ENCODE results near the gene FSHR. TPM values are rescaled to one million over a fixed set of nuclear protein-coding genes. Genes with fewer than 3 reads are reported as not detected.

The FSHR gene
- total and polyA plus RNA-seq, 9 donors: 0.22 to 4.0 (median 1.8) TPM

- 88 to 90% (median 89%) methylated on average over 3 of the region's 3 CpGs for WGBS, 3 donors
- Histone ChIP-seq H3K27me3 (no peaks in the 10 kb centered on the region), H3K4me3 (no peak overlapping the region), H3K27ac (no peak overlapping the region), H3K36me3 (no peaks in the 10 kb centered on the region), H3K9me3 (no peaks in the 10 kb centered on the region), H3K4me1 (ENCODE audit: insufficient read depth) (no peaks in the 10 kb centered on the region)
- TF ChIP-seq, protein P1, sequence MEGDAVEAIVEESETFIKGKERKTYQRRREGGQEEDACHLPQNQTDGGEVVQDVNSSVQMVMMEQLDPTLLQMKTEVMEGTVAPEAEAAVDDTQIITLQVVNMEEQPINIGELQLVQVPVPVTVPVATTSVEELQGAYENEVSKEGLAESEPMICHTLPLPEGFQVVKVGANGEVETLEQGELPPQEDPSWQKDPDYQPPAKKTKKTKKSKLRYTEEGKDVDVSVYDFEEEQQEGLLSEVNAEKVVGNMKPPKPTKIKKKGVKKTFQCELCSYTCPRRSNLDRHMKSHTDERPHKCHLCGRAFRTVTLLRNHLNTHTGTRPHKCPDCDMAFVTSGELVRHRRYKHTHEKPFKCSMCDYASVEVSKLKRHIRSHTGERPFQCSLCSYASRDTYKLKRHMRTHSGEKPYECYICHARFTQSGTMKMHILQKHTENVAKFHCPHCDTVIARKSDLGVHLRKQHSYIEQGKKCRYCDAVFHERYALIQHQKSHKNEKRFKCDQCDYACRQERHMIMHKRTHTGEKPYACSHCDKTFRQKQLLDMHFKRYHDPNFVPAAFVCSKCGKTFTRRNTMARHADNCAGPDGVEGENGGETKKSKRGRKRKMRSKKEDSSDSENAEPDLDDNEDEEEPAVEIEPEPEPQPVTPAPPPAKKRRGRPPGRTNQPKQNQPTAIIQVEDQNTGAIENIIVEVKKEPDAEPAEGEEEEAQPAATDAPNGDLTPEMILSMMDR (IDR thresholded peaks at IDR 0.05): no peak
- TF ChIP-seq POLR2A (IDR thresholded peaks at IDR 0.05) (no peak), EP300 (IDR thresholded peaks at IDR 0.05) (no peak)
- intact Hi-C loops (cut with DNase I): no loop called here
- no peak for DNase-seq
Observed at GRCh38 chr2:49028101-49028500, 126.2 kb downstream of the FSHR start.

GRCh38 chr2:49026706-49027105, 127.6 kb downstream of the FSHR start:
- Histone ChIP-seq H3K36me3 (no peaks in the 10 kb centered on the region), H3K9me3 (no peaks in the 10 kb centered on the region), H3K4me1 (ENCODE audit: insufficient read depth) (no peaks in the 10 kb centered on the region), H3K4me3 (no peak overlapping the region), H3K27me3 (no peaks in the 10 kb centered on the region), H3K27ac (no peak overlapping the region)
- DNase-seq: no peak
- intact Hi-C loops (cut with DNase I): no loop called here
- 85 to 91% (median 89%) methylated on average over 4 of the region's 4 CpGs for WGBS, 3 donors
- no peak for TF ChIP-seq EP300 (IDR thresholded peaks at IDR 0.05)
- TF ChIP-seq, protein P1 (IDR thresholded peaks at IDR 0.05): no peak
- TF ChIP-seq POLR2A (IDR thresholded peaks at IDR 0.05): no peak

- 82 to 86% (median 85%) methylated on average over 2 of the region's 2 CpGs for WGBS, 3 donors
- TF ChIP-seq POLR2A (IDR thresholded peaks at IDR 0.05) (no peak), EP300 (IDR thresholded peaks at IDR 0.05) (no peak)
- TF ChIP-seq, protein P1 (IDR thresholded peaks at IDR 0.05): no peak
- no peak for DNase-seq
- no peaks in the 10 kb centered on the region for H3K36me3 ChIP-seq
- H3K4me3 ChIP-seq: no peak overlapping the region
- no peaks in the 10 kb centered on the region for H3K27me3 ChIP-seq
- intact Hi-C loops (cut with DNase I): no loop called here
- H3K9me3 ChIP-seq: no peaks in the 10 kb centered on the region
- no peaks in the 10 kb centered on the region for H3K4me1 ChIP-seq (ENCODE audit: insufficient read depth)
- no peak overlapping the region for H3K27ac ChIP-seq
Observed at GRCh38 chr2:49021271-49021670, 133.0 kb downstream of the FSHR start.

DNA sequence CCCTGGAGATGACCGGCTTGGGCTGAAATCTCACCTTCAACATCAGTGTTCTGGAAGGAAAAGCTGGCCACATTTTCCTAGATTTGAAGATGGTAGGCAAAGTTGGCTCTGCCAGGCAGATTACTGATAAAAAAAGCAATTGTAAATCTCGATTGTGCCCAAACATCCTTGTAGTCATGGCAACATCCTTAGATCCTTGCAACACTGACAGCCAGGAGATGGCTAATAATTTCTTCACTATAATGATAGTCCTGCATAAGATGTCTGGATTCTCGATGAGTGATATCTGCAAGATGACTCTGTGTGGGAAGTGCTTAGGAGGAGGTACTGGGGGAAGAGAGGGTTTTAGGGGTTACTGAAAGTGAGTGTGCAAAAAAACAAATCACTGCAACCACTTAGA, 149.1 kb downstream of the FSHR start:
- Histone ChIP-seq H3K9me3 (no peaks in the 10 kb centered on the region), H3K4me3 (no peak overlapping the region), H3K27me3 (no peaks in the 10 kb centered on the region), H3K36me3 (no peaks in the 10 kb centered on the region), H3K27ac (no peak overlapping the region), H3K4me1 (ENCODE audit: insufficient read depth) (no peaks in the 10 kb centered on the region)
- WGBS, 3 donors: 72 to 82% (median 79%) methylated on average over 3 of the region's 3 CpGs
- TF ChIP-seq EP300 (IDR thresholded peaks at IDR 0.05) (no peak), POLR2A (IDR thresholded peaks at IDR 0.05) (no peak)
- TF ChIP-seq, protein P1 (IDR thresholded peaks at IDR 0.05): no peak
- no peak for DNase-seq
- intact Hi-C loops (cut with DNase I): no loop called here
